SU-DHL-6 (cell line): Measurements from ENCODE around the gene EFNB2.

Experiments
- H2AFZ ChIP-seq: fragments of 200-600 bp; sonication (generic); 2 replicates; pipeline ENCODE4 v1.6.1; 2014; ENCODE audit warnings: low read depth, mild to moderate bottlenecking, moderate library complexity, mixed read lengths, antibody characterized with exemption, low read length; ENCODE audit not compliant: severe bottlenecking
- H3F3A ChIP-seq: fragments of 200-600 bp; shearing (Covaris generic); 2 replicates; pipeline ENCODE4 v1.6.0; 2016; ENCODE audit warnings: antibody characterized with exemption, mild to moderate bottlenecking; ENCODE audit not compliant: insufficient read depth
- H3K27ac ChIP-seq: fragments of 200-600 bp; sonication (generic); 2 replicates; pipeline ENCODE4 v1.5.1; 2016; ENCODE audit warnings: low read depth, mild to moderate bottlenecking, low read length, moderate library complexity, mixed read lengths
- H3K27me3 ChIP-seq: fragments of 200-600 bp; sonication (generic), shearing (Covaris generic); 2 replicates; pipeline ENCODE4 v1.6.0; 2014; ENCODE audit warnings: mild to moderate bottlenecking, low read length
- H3K36me3 ChIP-seq: fragments of 200-600 bp; sonication (generic); 2 replicates; pipeline ENCODE4 v1.6.1; 2014; ENCODE audit warnings: mild to moderate bottlenecking, low read length, mixed read lengths
- H3K4me2 ChIP-seq: fragments of 300-600, 200-600 bp; shearing (Covaris generic), sonication (generic); 2 replicates; pipeline ENCODE4 v1.6.0; 2014; ENCODE audit warnings: low read length, low read depth, mild to moderate bottlenecking; ENCODE audit not compliant: poor library complexity, severe bottlenecking
- H3K4me3 ChIP-seq: fragments of 200-600 bp; sonication (generic); 2 replicates; pipeline ENCODE4 v1.5.1; 2014; ENCODE audit warnings: antibody characterized with exemption, low read length, mild to moderate bottlenecking, mixed read lengths; ENCODE audit not compliant: insufficient read depth, poor library complexity, severe bottlenecking
- H3K79me2 ChIP-seq: fragments of 200-600 bp; sonication (generic); 2 replicates; pipeline ENCODE4 v1.6.1; 2014; ENCODE audit warnings: mild to moderate bottlenecking, low read length, moderate library complexity; ENCODE audit not compliant: insufficient read depth
- H3K9ac ChIP-seq: fragments of 200-600 bp; sonication (generic); 2 replicates; pipeline ENCODE4 v1.7.0; 2014; ENCODE audit warnings: mild to moderate bottlenecking, low read length
- H3K9me2 ChIP-seq: fragments of 200-600 bp; sonication (generic); replicated peaks from 2 replicates; pipeline ENCODE4 v1.6.1; 2014; ENCODE audit warnings: low read length; ENCODE audit not compliant: insufficient read depth
- H3K9me3 ChIP-seq: fragments of 200-600 bp; sonication (generic); 2 replicates; pipeline ENCODE4 v1.6.1; 2014; ENCODE audit warnings: low read length, mixed read lengths; ENCODE audit not compliant: insufficient read depth
- H4K20me1 ChIP-seq: fragments of 200-600 bp; sonication (generic); 2 replicates; pipeline ENCODE4 v1.6.1; 2014; ENCODE audit warnings: low read depth, mild to moderate bottlenecking, antibody characterized with exemption, low read length, moderate library complexity, mixed read lengths
- CTCF ChIP-seq: fragments of 200-600 bp; sonication (generic); IDR thresholded peaks from one replicate; pipeline ENCODE4 v1.5.1; 2017; ENCODE audit warnings: antibody characterized with exemption, mild to moderate bottlenecking, low read length, moderate library complexity; ENCODE audit not compliant: insufficient read depth, poor library complexity, severe bottlenecking
- EZH2phosphoT487 ChIP-seq: fragments of 200-600 bp; sonication (generic), shearing (Covaris generic); conservative IDR thresholded peaks from 2 replicates; pipeline ENCODE4 v1.6.1; 2018; ENCODE audit warnings: mild to moderate bottlenecking, antibody characterized with exemption, low read length, moderate library complexity, mixed read lengths

The EFNB2 gene

GRCh38 chr13:106492588-106493475, 42.6 kb downstream of the EFNB2 start:
- Histone ChIP-seq H3K9me3 (no peaks in the 10 kb centered on the region), H3K79me2 (no peaks in the 10 kb centered on the region), H3K27ac (no peak overlapping the region), H3K4me2 (no peak overlapping the region), H3K27me3 (no peaks in the 10 kb centered on the region), H4K20me1 (no peaks in the 10 kb centered on the region), H3K9ac (no peak overlapping the region), H3F3A (no peaks in the 10 kb centered on the region), H2AFZ (no peak overlapping the region), H3K36me3 (no peaks in the 10 kb centered on the region), H3K4me3 (no peak overlapping the region), H3K9me2 (no peaks in the 10 kb centered on the region)
- no peak for TF ChIP-seq EZH2phosphoT487
- no peak for TF ChIP-seq CTCF

DNA sequence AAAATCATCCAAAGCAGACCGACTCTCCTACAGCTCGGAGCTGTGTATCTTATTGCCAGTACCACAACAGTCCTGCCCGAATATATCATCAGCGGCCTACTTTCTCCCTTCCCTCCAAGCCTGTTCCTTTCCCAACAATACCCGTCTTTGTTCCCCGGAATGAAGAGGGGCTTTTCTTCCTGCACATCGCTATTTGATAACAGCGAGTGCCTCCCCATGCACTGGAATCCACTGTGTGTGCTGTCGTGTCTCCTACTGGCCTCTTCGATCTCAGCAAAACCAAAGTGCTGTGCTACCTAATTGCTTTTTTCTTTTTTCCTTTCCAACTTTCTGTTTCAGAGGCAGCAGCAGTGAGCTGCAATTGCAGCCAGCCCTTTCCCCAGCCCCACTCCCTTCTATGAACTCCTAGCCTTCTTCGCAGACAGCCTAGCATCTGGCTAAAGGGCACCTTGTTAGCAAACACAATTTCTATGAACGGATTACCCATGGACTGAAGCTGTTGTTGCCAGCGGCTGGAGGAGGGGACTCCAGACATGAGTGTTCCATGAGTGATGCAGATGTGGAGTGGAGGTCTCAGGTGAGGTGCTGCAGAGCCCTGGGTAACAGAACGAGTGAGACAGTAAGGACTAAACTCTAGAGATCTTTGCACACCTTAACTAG, 43.4 kb downstream of the EFNB2 start:
- no peaks in the 10 kb centered on the region for H3K27me3 ChIP-seq
- no peaks in the 10 kb centered on the region for H4K20me1 ChIP-seq
- H3K4me2 ChIP-seq = no peak overlapping the region
- H3K9me2 ChIP-seq = no peaks in the 10 kb centered on the region
- no peaks in the 10 kb centered on the region for H3K9me3 ChIP-seq
- no peaks in the 10 kb centered on the region for H3K36me3 ChIP-seq
- no peak overlapping the region for H2AFZ ChIP-seq
- H3F3A ChIP-seq = no peaks in the 10 kb centered on the region
- H3K27ac ChIP-seq = no peak overlapping the region
- no peak overlapping the region for H3K4me3 ChIP-seq
- no peaks in the 10 kb centered on the region for H3K79me2 ChIP-seq
- TF ChIP-seq EZH2phosphoT487 = no peak
- TF ChIP-seq CTCF = no peak
- no peak overlapping the region for H3K9ac ChIP-seq

DNA sequence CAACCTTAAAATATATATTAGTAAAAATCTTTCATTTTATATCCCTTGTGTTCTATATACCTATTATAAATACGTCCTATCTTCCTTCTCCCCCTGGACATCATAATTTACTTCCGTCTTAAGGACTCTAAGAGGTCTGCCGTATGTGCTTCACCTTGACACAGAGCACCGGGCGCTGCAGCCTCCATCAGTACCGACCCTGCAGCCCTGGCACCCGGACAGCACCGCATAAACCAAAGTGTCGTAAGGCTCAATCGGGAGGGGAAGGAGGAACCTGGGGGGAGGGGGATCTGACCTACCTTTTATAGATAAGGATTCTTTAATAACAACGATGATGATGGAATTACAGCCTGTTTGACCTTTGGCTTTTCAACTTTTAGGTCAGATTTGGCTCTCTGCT, 44.0 kb downstream of the EFNB2 start:
- Histone ChIP-seq H3K27me3 (no peaks in the 10 kb centered on the region), H4K20me1 (no peaks in the 10 kb centered on the region), H3K4me3 (no peak overlapping the region), H3K9ac (no peak overlapping the region), H3K9me2 (no peaks in the 10 kb centered on the region), H3K9me3 (no peaks in the 10 kb centered on the region), H3F3A (no peaks in the 10 kb centered on the region), H3K36me3 (no peaks in the 10 kb centered on the region), H3K4me2 (no peak overlapping the region), H2AFZ (no peak overlapping the region), H3K27ac (no peak overlapping the region), H3K79me2 (no peaks in the 10 kb centered on the region)
- TF ChIP-seq CTCF = no peak
